ENCODE data around the gene CMIP.
"Not testable (repeated sequence)": the region's sequence is repeated elsewhere in the genome, so short reads cannot be mapped to it uniquely, and the experiment has no call there.

CMIP gene

GRCh38 chr16:81720973-81721906 lies 276.6 kb downstream of the CMIP start:
- no peak for DNase-seq

- peak in 12 of 56 donors; percentile 8 to 39 (median 24) for DNase-seq
Observed at GRCh38 chr16:81723098-81723723, 278.6 kb downstream of the CMIP start.

GRCh38 chr16:81728435-81728834 lies 283.8 kb downstream of the CMIP start:
- no peak for DNase-seq

GRCh38 chr16:81729451-81729850 lies 284.8 kb downstream of the CMIP start:
- no peak for DNase-seq

- DNase-seq, result peak in 53 of 56 donors; percentile 12 to 90 (median 65)
Observed at GRCh38 chr16:81730090-81731051, 285.8 kb downstream of the CMIP start.

GRCh38 chr16:81731649-81732048 lies 287.0 kb downstream of the CMIP start:
- DNase-seq, result no peak

GRCh38 chr16:81732699-81733098 lies 288.1 kb downstream of the CMIP start:
- DNase-seq, result no peak

GRCh38 chr16:81733295-81733694 lies 288.7 kb downstream of the CMIP start:
- no peak for DNase-seq

GRCh38 chr16:81734632-81735434 lies 290.2 kb downstream of the CMIP start:
- no peak for DNase-seq

GRCh38 chr16:81737885-81738536 lies 293.4 kb downstream of the CMIP start:
- peak in 55 of 56 donors; percentile 8 to 89 (median 57) for DNase-seq

- DNase-seq, result peak in 29 of 56 donors; percentile 4 to 59 (median 23)
Observed at GRCh38 chr16:81738783-81739496, 294.3 kb downstream of the CMIP start.

- DNase-seq, result no peak
Observed at GRCh38 chr16:81739503-81739902, 294.9 kb downstream of the CMIP start.

- no peak for DNase-seq
Observed at GRCh38 chr16:81740169-81740568, 295.6 kb downstream of the CMIP start.

- not testable (repeated sequence) for DNase-seq
Observed at GRCh38 chr16:81741430-81741770, 296.8 kb downstream of the CMIP start.

- no peak for DNase-seq
Observed at GRCh38 chr16:81744385-81744784, 299.8 kb downstream of the CMIP start.

- no peak for DNase-seq
Observed at GRCh38 chr16:81744911-81745310, 300.3 kb downstream of the CMIP start.

- peak in 51 of 56 donors; percentile 10 to 86 (median 48) for DNase-seq
Observed at GRCh38 chr16:81745704-81746558, 301.3 kb downstream of the CMIP start.

- no peak for DNase-seq
Observed at GRCh38 chr16:81746566-81746965, 302.0 kb downstream of the CMIP start.
